Measurements from ENCODE around the gene POMP. TPM values are rescaled to one million over a fixed set of nuclear protein-coding genes. Genes with fewer than 3 reads are reported as not detected.

POMP gene
- total and polyA plus RNA-seq, 2 of the 4 experiments (the other 2 are of a cell fraction) = 60.2 to 68.4 TPM

GRCh38 chr13:28626266-28626665 is 32.7 kb upstream of the POMP start:
- ChIA-PET POLR2A (ENCODE audit: unreplicated experiment) (interaction anchor here (0.6 kb wide), 1 partner anchor 250 kb away, joined by 3 read pairs; no protein-coding TSS in a partner anchor), CTCF (interaction anchor here (0.6 kb wide), 1 partner anchor 477 kb away, joined by 3 read pairs; no protein-coding TSS in a partner anchor)
- H2BK120ac ChIP-seq (ENCODE audit: low read depth, low read length) = no peak overlapping the region
- H3K36me3 ChIP-seq (ENCODE audit: control insufficient read depth, insufficient read depth, low read length) = no peaks in the 10 kb centered on the region
- DNase-seq = no peak
- H2AFZ ChIP-seq (replicated peaks; ENCODE audit: low read length, poor library complexity) = no peak overlapping the region
- no TSS peak for BruUV-seq (replicated peaks)
- H3K56ac ChIP-seq (ENCODE audit: extremely low read depth, insufficient read depth, low read length) = no peak overlapping the region
- H3K27ac ChIP-seq (ENCODE audit: insufficient read depth, low read length) = no peak overlapping the region
- in situ Hi-C loops (cut with MboI; ENCODE audit: low sequenced_read_pairs) = no loop called here
- ATAC-seq (ENCODE audit: low read depth) = no peak
- peaks cover 6% of the 10 kb centered on the region for H3K4me1 ChIP-seq (ENCODE audit: control insufficient read depth, insufficient read depth, low read length)
- no peak overlapping the region for H4K5ac ChIP-seq (ENCODE audit: low read depth, low read length)
- no peak for TF ChIP-seq RAD21 (IDR thresholded peaks at IDR 0.05; ENCODE audit: low read length)
- no peak for TF ChIP-seq FOS (IDR thresholded peaks at IDR 0.05; ENCODE audit: low read depth, low read length)
- no peak for TF ChIP-seq MXI1 (IDR thresholded peaks at IDR 0.05; ENCODE audit: borderline replicate concordance, low read depth, low read length)
- TF ChIP-seq NFE2L2 (IDR thresholded peaks at IDR 0.05; ENCODE audit: low read depth, low read length) = no peak
- no peak for TF ChIP-seq MAFK (IDR thresholded peaks at IDR 0.05; ENCODE audit: low read depth, low read length)
- no peak for TF ChIP-seq CHD1 (IDR thresholded peaks at IDR 0.05; ENCODE audit: low read depth, low read length)
- TF ChIP-seq RCOR1 (IDR thresholded peaks at IDR 0.05; ENCODE audit: insufficient replicate concordance, low read length) = no peak
- TF ChIP-seq ELK1 (IDR thresholded peaks at IDR 0.05; ENCODE audit: borderline replicate concordance, low read depth, low read length) = no peak
- TF ChIP-seq RFX5 (IDR thresholded peaks at IDR 0.05; ENCODE audit: low read depth, low read length) = no peak
- no peak overlapping the region for H2BK15ac ChIP-seq (ENCODE audit: low read depth, low read length)
- WGBS, 2 experiments (ENCODE audit: extremely low coverage in 2 of 2, insufficient read length in 1 of 2) = no CpG with 5 or more reads among the region's 5 CpGs
- H4K91ac ChIP-seq (ENCODE audit: insufficient read depth, low read depth, low read length) = no peak overlapping the region
- H3K18ac ChIP-seq (ENCODE audit: low read depth, low read length) = no peak overlapping the region
- no peak overlapping the region for H3K4ac ChIP-seq (ENCODE audit: low read depth, low read length)
- no peaks in the 10 kb centered on the region for H3K79me1 ChIP-seq (ENCODE audit: low read depth in 1 of 2, low read length in 2 of 2)
- H2AK5ac ChIP-seq (ENCODE audit: low read depth, low read length) = no peak overlapping the region
- no peak overlapping the region for H3K4me2 ChIP-seq (ENCODE audit: low read depth, low read length)
- H2BK20ac ChIP-seq (ENCODE audit: low read depth, low read length) = no peak overlapping the region
- H2BK5ac ChIP-seq (ENCODE audit: low read depth, low read length, poor library complexity, severe bottlenecking) = no peak overlapping the region
- H3K4me3 ChIP-seq (ENCODE audit: insufficient read depth, low read depth, low read length) = no peak overlapping the region
- H3K9ac ChIP-seq (ENCODE audit: low read depth, low read length) = no peak overlapping the region
- H4K8ac ChIP-seq (ENCODE audit: low read depth in 2 of 2, low read length in 2 of 2) = no peak overlapping the region
- intact Hi-C loops (cut with micrococcal nuclease) = no loop called here
- no peak overlapping the region for H3K14ac ChIP-seq (replicated peaks; ENCODE audit: low read depth, low read length)
- no peaks in the 10 kb centered on the region for H4K20me1 ChIP-seq (ENCODE audit: insufficient read depth, low read length)
- dilution Hi-C loops (cut with HindIII; ENCODE audit: low sequenced_read_pairs, unreplicated experiment) = no loop called here
- H3K9me3 ChIP-seq (ENCODE audit: control insufficient read depth, insufficient read depth, low read length) = no peaks in the 10 kb centered on the region
- no peaks in the 10 kb centered on the region for H3K27me3 ChIP-seq (ENCODE audit: control insufficient read depth, insufficient read depth, low read length)
- no peak overlapping the region for H2AK9ac ChIP-seq (replicated peaks; ENCODE audit: low read depth, low read length, poor library complexity)
- no peak overlapping the region for H3K23ac ChIP-seq (ENCODE audit: low read depth, low read length)
- H3K9me1 ChIP-seq (ENCODE audit: insufficient read depth, low read length) = 0 out of 2 replicates have a peak, but pooled peaks cover 8% of the 10 kb centered on the region

All from IMR-90 (cell line).